Measurements from ENCODE around the gene RNU5D-1. TPM values are rescaled to one million over a fixed set of nuclear protein-coding genes. Genes with fewer than 3 reads are reported as not detected.
A peak's percentile ranks its signal among the peaks of the same experiment; 100 is the strongest.

RNU5D-1 gene
- total and polyA plus RNA-seq, 2 of the 13 experiments (the other 11 are each of a cell fraction or from before 2014, with no cell fraction given), result 165 TPM; not detected in 1

- TF ChIP-seq NFKB2 (CRISPR knock-in tag; IDR thresholded peaks at IDR 0.05; ENCODE audit: borderline replicate concordance), result no peak
- no peak for TF ChIP-seq ATF7 (IDR thresholded peaks at IDR 0.05)
- TF ChIP-seq ATF7 (CRISPR knock-in tag; IDR thresholded peaks at IDR 0.05), result no peak
- TF ChIP-seq TARDBP (CRISPR knock-in tag; IDR thresholded peaks at IDR 0.05), result peak; percentile 74; the same call in 1 of the 2 replicates
- no peak for TF ChIP-seq PAX8 (CRISPR knock-in tag; IDR thresholded peaks at IDR 0.05; ENCODE audit: borderline replicate concordance)
- TF ChIP-seq, protein P1, sequence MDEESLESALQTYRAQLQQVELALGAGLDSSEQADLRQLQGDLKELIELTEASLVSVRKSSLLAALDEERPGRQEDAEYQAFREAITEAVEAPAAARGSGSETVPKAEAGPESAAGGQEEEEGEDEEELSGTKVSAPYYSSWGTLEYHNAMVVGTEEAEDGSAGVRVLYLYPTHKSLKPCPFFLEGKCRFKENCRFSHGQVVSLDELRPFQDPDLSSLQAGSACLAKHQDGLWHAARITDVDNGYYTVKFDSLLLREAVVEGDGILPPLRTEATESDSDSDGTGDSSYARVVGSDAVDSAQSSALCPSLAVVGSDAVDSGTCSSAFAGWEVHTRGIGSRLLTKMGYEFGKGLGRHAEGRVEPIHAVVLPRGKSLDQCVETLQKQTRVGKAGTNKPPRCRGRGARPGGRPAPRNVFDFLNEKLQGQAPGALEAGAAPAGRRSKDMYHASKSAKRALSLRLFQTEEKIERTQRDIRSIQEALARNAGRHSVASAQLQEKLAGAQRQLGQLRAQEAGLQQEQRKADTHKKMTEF (CRISPR knock-in tag; IDR thresholded peaks at IDR 0.05), result peak; percentile 47; the same call in 1 of the 2 replicates
- TF ChIP-seq MTF2 (CRISPR knock-in tag; IDR thresholded peaks at IDR 0.05; ENCODE audit: borderline replicate concordance), result no peak
- peak; percentile 95 for TF ChIP-seq GATAD2A (CRISPR knock-in tag; IDR thresholded peaks at IDR 0.05)
- TF ChIP-seq ZHX2 (IDR thresholded peaks at IDR 0.05; ENCODE audit: low read depth), result no peak
- TF ChIP-seq ZHX2 (CRISPR knock-in tag; IDR thresholded peaks at IDR 0.05; ENCODE audit: borderline replicate concordance), result no peak
- no peak; the same call in 1 of the 2 replicates for TF ChIP-seq GATAD1 (CRISPR knock-in tag; IDR thresholded peaks at IDR 0.05)
- TF ChIP-seq DPF2 (CRISPR knock-in tag; IDR thresholded peaks at IDR 0.05; ENCODE audit: borderline replicate concordance, low read depth), result peak; percentile 60; the same call in 1 of the 2 replicates
- TF ChIP-seq, protein P2, sequence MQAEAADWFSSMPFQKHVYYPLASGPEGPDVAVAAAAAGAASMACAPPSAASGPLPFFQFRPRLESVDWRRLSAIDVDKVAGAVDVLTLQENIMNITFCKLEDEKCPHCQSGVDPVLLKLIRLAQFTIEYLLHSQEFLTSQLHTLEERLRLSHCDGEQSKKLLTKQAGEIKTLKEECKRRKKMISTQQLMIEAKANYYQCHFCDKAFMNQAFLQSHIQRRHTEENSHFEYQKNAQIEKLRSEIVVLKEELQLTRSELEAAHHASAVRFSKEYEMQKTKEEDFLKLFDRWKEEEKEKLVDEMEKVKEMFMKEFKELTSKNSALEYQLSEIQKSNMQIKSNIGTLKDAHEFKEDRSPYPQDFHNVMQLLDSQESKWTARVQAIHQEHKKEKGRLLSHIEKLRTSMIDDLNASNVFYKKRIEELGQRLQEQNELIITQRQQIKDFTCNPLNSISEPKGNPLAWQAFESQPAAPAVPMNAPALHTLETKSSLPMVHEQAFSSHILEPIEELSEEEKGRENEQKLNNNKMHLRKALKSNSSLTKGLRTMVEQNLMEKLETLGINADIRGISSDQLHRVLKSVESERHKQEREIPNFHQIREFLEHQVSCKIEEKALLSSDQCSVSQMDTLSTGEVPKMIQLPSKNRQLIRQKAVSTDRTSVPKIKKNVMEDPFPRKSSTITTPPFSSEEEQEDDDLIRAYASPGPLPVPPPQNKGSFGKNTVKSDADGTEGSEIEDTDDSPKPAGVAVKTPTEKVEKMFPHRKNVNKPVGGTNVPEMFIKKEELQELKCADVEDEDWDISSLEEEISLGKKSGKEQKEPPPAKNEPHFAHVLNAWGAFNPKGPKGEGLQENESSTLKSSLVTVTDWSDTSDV (CRISPR knock-in tag; IDR thresholded peaks at IDR 0.05), result no peak
- no peak for TF ChIP-seq IRF9 (CRISPR knock-in tag; IDR thresholded peaks at IDR 0.05; ENCODE audit: borderline replicate concordance)
- TF ChIP-seq, protein P3, sequence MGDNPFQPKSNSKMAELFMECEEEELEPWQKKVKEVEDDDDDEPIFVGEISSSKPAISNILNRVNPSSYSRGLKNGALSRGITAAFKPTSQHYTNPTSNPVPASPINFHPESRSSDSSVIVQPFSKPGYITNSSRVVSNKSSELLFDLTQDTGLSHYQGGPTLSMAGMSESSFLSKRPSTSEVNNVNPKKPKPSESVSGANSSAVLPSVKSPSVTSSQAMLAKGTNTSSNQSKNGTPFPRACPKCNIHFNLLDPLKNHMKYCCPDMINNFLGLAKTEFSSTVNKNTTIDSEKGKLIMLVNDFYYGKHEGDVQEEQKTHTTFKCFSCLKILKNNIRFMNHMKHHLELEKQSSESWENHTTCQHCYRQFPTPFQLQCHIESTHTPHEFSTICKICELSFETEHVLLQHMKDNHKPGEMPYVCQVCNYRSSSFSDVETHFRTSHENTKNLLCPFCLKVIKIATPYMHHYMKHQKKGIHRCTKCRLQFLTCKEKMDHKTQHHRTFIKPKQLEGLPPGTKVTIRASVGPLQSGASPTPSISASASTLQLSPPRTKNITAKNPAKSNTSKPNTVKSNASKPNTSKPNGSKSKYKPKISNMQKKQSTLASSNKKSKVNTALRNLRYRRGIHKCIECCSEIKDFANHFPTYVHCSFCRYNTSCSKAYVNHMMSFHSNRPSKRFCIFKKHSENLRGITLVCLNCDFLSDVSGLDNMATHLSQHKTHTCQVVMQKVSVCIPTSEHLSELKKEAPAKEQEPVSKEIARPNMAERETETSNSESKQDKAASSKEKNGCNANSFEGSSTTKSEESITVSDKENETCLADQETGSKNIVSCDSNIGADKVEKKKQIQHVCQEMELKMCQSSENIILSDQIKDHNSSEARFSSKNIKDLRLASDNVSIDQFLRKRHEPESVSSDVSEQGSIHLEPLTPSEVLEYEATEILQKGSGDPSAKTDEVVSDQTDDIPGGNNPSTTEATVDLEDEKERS (CRISPR knock-in tag; IDR thresholded peaks at IDR 0.05), result no peak
- TF ChIP-seq ISL2 (CRISPR knock-in tag; IDR thresholded peaks at IDR 0.05), result peak; percentile 95
These were observed 29.8 kb downstream of the RNU5D-1 start (continued) for GRCh38 chr1:44701141-44701573.

Measured in HepG2 (cell line).